Measurements from ENCODE around the gene ILF3. TPM values are rescaled to one million over a fixed set of nuclear protein-coding genes. Genes with fewer than 3 reads are reported as not detected.

The ILF3 gene
- total and polyA plus RNA-seq, 2 of the 13 experiments (the other 11 are each of a cell fraction or from before 2014, with no cell fraction given), result 120 to 173 TPM

DNA sequence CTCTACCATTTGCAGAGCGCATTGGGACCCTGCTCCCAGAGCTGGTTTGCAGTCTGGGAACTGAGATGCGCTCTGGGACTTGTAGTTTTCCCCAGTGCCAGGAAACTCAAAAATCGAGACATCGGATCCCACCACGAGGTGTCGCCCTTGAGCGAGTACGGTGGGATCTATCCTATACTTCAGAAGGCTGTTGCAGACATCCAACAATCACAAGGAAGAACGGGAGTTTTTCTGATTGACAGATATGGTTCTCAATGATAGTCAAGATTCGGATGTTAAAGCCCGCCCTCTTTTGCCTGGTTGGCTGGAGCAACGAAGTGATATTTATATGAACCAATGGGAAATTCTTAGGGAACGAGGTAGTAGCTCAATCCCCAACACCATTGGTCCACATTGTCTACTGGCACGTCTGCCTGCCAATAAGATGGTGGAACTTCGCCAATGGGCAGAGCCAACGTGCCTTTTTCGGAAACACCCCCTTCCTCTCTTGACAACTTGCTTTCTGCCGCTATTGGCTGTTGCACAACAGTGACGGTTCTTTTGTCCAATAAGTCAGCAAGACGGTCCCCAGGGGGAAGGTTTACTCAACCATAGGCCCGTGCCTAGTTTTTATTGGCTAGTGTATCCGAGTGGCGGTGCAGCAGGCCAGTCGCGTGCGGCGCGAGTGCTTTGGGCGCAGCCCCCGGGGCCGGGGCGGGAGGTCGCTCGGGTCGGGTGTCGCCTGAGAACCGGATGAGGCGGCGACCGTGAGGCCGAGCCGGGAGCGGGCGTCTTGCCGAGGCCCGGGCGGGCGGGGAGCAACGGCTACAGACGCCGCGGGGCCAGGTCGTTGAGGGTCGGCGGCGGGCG is 63.4 kb downstream of the ILF3 start, which contains the start of gene DNM2 (continued):
- TF ChIP-seq SIN3A (IDR thresholded peaks at IDR 0.05; ENCODE audit: borderline replicate concordance, low read depth, low read length), result peak; percentile 43; the same call in 1 of the 2 replicates
- 0 out of 2 replicates have a peak, but pooled peaks have one; percentile 16 for TF ChIP-seq MYNN (CRISPR knock-in tag; IDR thresholded peaks at IDR 0.05; ENCODE audit: low read depth)
- TF ChIP-seq, protein P1, sequence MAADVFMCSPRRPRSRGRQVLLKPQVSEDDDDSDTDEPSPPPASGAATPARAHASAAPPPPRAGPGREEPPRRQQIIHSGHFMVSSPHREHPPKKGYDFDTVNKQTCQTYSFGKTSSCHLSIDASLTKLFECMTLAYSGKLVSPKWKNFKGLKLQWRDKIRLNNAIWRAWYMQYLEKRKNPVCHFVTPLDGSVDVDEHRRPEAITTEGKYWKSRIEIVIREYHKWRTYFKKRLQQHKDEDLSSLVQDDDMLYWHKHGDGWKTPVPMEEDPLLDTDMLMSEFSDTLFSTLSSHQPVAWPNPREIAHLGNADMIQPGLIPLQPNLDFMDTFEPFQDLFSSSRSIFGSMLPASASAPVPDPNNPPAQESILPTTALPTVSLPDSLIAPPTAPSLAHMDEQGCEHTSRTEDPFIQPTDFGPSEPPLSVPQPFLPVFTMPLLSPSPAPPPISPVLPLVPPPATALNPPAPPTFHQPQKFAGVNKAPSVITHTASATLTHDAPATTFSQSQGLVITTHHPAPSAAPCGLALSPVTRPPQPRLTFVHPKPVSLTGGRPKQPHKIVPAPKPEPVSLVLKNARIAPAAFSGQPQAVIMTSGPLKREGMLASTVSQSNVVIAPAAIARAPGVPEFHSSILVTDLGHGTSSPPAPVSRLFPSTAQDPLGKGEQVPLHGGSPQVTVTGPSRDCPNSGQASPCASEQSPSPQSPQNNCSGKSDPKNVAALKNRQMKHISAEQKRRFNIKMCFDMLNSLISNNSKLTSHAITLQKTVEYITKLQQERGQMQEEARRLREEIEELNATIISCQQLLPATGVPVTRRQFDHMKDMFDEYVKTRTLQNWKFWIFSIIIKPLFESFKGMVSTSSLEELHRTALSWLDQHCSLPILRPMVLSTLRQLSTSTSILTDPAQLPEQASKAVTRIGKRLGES (CRISPR knock-in tag; IDR thresholded peaks at IDR 0.05; ENCODE audit: borderline replicate concordance), result no peak
- TF ChIP-seq ELF1 (CRISPR knock-in tag; IDR thresholded peaks at IDR 0.05), result peak; percentile 81
- TF ChIP-seq CTCF (CRISPR knock-in tag; IDR thresholded peaks at IDR 0.05), result peak; percentile 95
- TF ChIP-seq ZFP36L1 (CRISPR knock-in tag; IDR thresholded peaks at IDR 0.05), result 0 out of 2 replicates have a peak, but pooled peaks have one; percentile 47
- TF ChIP-seq ZNF589 (CRISPR knock-in tag; conservative IDR thresholded peaks at IDR 0.05), result no peak
- TF ChIP-seq HMGXB4 (CRISPR knock-in tag; IDR thresholded peaks at IDR 0.05; ENCODE audit: borderline replicate concordance in 1 of 2, low read depth in 1 of 2), result peak; percentile 27 to 65; a peak in 2 of 4 replicates
- TF ChIP-seq HDAC2 (CRISPR knock-in tag; IDR thresholded peaks at IDR 0.05), result peak; percentile 13; the same call in 1 of the 2 replicates
- peak; percentile 93 for TF ChIP-seq STAG1 (CRISPR knock-in tag; IDR thresholded peaks at IDR 0.05)
- TF ChIP-seq MED1 (CRISPR knock-in tag; IDR thresholded peaks at IDR 0.05), result peak; percentile 25; the same call in 1 of the 2 replicates
- peak; percentile 33 for TF ChIP-seq SKI (IDR thresholded peaks at IDR 0.05; ENCODE audit: partially characterized antibody)
- TF ChIP-seq PITX1 (CRISPR knock-in tag; IDR thresholded peaks at IDR 0.05), result 0 out of 2 replicates have a peak, but pooled peaks have one; percentile 13
- no peak for TF ChIP-seq MED8 (CRISPR knock-in tag; IDR thresholded peaks at IDR 0.05; ENCODE audit: insufficient replicate concordance)
- TF ChIP-seq TGIF2 (CRISPR knock-in tag; IDR thresholded peaks at IDR 0.05), result peak; percentile 12; the same call in 1 of the 2 replicates
- TF ChIP-seq RFXANK (CRISPR knock-in tag; IDR thresholded peaks at IDR 0.05), result peak; percentile 87; the same call in 1 of the 2 replicates
- TF ChIP-seq IRF2 (CRISPR knock-in tag; IDR thresholded peaks at IDR 0.05), result peak; percentile 86

Measured in HepG2 (cell line).